Uterus (tissue), 2 donors: Measurements from ENCODE around the gene SP3.

Experiments used
- POLR2A ChIP-seq, 2 donors: fragments of 450-650 bp; IDR thresholded peaks; one replicate each; pipeline ENCODE4 v1.6.1; 2016; ENCODE audit warnings: antibody characterized with exemption in 2 of 2, mild to moderate bottlenecking in 1 of 2, moderate library complexity in 1 of 2
- TF ChIP-seq, protein P1 (sequence below), 4 experiments: fragments of 200-600 bp in 2 of 4; fragments of 450-650 bp in 2 of 4; sonication (generic) in 2 of 4; IDR thresholded peaks; one replicate each; pipeline ENCODE4 v1.5.1; 2016 to 2019; ENCODE audit warnings: antibody characterized with exemption in 4 of 4, mild to moderate bottlenecking in 2 of 4, moderate library complexity in 1 of 4

DNA sequence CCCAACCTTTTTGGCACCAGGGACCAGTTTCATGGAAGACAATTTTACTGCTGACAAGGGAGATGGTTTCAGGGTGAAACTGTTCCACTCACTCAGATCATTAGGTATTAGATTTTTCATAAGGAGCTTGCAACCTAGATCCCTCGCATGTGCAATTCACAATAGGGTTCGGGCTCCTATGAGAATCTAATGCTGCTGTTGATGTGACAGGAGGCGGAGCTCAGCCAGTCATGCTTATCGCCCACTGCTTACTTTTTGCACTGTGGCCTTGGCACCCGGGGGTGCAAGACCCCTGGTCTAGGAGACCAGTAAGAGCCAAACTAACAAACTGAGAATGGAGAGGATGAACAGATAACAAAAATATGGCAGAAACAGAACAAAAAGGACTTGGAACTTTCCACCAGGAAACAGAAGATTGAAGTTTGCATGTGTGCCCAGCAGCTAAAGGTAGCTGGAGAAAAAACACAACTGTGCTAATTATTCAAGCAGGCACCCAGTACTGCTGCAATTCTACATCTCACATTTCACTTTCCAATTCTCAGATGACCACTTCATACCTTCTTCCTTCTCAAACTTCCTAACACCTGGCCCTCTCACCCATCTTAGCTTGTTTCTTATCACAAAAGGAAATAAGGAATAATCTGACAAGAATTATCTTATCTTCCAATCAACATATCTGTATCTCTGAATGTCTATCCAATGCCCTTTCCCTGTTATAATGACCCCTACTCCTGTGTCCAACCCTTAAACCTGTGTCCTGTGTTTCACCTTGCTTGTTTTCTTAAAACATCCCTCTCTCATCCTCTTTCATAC is 24.8 kb downstream of the SP3 start:
- TF ChIP-seq, protein P1, sequence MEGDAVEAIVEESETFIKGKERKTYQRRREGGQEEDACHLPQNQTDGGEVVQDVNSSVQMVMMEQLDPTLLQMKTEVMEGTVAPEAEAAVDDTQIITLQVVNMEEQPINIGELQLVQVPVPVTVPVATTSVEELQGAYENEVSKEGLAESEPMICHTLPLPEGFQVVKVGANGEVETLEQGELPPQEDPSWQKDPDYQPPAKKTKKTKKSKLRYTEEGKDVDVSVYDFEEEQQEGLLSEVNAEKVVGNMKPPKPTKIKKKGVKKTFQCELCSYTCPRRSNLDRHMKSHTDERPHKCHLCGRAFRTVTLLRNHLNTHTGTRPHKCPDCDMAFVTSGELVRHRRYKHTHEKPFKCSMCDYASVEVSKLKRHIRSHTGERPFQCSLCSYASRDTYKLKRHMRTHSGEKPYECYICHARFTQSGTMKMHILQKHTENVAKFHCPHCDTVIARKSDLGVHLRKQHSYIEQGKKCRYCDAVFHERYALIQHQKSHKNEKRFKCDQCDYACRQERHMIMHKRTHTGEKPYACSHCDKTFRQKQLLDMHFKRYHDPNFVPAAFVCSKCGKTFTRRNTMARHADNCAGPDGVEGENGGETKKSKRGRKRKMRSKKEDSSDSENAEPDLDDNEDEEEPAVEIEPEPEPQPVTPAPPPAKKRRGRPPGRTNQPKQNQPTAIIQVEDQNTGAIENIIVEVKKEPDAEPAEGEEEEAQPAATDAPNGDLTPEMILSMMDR (IDR thresholded peaks at IDR 0.05) = no peak
- no peak for TF ChIP-seq POLR2A (IDR thresholded peaks at IDR 0.05)
